ENCODE data around the gene YTHDF1. TPM values are rescaled to one million over a fixed set of nuclear protein-coding genes. Genes with fewer than 3 reads are reported as not detected.

Gene YTHDF1
- total RNA-seq, 2 donors from 2014 or later: 38.2 to 47.6 TPM

DNA sequence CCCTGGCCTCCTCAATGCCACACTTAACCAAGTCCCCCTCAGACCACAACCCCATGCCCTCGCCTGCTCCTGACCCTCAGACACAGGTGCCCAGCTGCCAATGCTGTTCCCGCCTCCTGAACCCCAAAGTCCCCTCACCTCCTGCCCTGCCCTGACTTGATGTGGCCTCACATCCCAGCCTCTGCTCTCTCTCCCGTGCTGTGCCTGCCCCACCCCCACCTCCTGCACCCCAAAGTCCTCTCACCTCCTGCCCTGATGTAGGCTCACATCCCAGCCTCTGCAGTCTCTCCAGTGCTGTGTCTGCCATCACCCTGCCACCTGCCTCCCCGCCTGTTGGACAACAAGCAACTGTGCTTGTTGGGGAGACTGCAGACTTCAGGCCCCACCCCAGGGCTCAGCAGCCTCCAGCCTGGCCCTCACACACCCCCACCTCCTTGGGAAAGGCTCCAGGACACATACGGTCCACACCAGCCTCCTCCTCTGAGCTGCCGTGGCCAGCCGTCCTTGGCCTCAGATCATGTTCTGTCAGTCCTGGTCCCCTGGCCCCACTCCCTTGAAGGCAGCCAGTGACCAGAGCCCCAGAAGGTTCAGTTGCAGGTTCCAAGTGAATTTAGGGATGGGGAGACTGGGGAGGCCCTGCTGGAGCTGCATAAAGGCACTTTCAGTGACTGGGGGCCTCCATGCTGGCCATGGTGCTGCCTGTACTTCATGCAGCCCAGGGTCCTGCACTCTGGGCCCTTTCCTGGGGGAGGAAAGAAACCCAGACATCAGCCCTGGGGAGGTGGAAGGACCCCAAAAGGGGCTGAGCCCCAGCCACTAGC is 28.4 kb downstream of the YTHDF1 start:
- no peak for ATAC-seq
- Mint-ChIP-seq H3K27ac (no peak overlapping the region), H3K36me3 (no peaks in the 10 kb centered on the region), H3K4me3 (no peak overlapping the region), H3K4me1 (ENCODE audit: low read depth in 2 of 2) (no peaks in the 10 kb centered on the region), H3K27me3 (peaks cover 0 to under 1% of the 10 kb centered on the region in 2 donors), H3K9me3 (no peaks in the 10 kb centered on the region)
- no peak for DNase-seq (ENCODE audit: low spot score)

DNA sequence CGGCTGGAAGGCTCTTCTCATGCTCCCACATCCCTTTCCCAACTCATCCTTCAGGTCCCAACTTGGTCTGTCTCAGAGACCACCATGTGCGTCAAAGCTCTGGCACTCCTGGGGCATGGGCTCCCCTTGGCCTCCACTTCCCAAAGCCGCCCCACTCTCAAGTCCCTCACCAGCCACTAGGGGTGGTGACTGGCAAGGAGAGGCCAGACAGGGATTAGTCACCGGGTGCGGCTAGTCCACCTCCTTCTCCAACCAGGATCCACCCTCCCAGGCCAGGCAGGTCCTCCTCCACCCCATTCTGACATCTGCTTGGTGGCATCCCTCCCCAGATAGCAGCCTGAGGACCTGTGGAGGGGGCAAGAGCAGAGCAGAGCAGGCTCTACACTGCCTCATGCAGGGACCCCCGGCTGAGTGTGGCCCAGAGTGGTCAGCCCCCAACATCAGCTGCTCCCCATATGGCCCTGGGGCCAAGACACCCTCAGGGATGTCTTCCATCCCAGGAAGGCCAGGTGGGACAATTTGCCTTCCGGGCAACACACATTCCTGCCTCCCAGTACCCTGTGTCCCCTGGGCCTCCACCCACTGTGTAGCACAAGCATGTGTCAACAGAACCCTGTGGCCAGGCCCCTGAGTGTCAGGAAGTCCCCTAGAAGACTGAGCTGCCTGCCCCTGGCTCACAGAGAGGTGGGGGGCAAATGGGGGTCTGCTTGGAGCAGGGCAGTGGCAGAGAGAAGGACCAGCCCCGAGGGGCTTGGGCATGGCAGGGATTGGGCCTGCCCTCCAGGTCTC is 29.2 kb downstream of the YTHDF1 start:
- no peak for DNase-seq (ENCODE audit: low spot score)
- Mint-ChIP-seq H3K36me3 (no peaks in the 10 kb centered on the region), H3K9me3 (no peaks in the 10 kb centered on the region), H3K27ac (no peak overlapping the region), H3K4me3 (no peak overlapping the region), H3K4me1 (ENCODE audit: low read depth in 2 of 2) (no peaks in the 10 kb centered on the region), H3K27me3 (peaks cover 0 to 2% of the 10 kb centered on the region in 2 donors)
- no peak for ATAC-seq

GRCh38 chr20:63186084-63186483 is 29.8 kb downstream of the YTHDF1 start:
- DNase-seq (ENCODE audit: low spot score) (no peak), ATAC-seq (no peak)
- Mint-ChIP-seq H3K36me3 (no peaks in the 10 kb centered on the region), H3K27me3 (peaks cover 0 to 2% of the 10 kb centered on the region in 2 donors), H3K4me1 (ENCODE audit: low read depth in 2 of 2) (no peaks in the 10 kb centered on the region), H3K27ac (no peak overlapping the region), H3K9me3 (no peaks in the 10 kb centered on the region), H3K4me3 (no peak overlapping the region)

DNA sequence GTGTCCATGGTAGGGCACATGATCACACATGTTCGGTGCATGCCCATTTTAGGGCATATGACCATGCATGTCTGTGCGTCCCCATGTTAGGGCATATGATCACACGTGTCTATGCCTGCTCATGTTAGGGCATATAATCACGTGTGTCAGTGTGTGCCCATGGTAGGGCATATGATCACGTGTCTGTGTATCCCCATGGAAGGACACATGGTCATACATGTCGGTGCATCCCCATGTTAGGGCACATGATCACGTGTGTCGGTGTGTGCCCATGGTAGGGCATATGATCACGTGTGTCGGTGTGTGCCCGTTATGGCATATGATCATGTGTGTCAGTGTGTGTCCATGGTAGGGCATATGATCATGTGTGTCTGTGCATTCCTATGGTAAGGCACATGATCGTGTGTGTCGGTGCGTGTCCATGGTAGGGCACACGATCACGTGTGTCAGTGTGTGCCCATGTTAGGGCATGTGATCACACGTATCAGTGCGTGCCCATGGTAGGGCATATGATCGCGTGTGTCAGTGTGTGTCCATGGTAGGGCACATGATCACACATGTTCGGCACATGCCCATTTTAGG is 30.6 kb downstream of the YTHDF1 start:
- Mint-ChIP-seq H3K4me1 (ENCODE audit: low read depth in 2 of 2) (peaks cover 0 to 3% of the 10 kb centered on the region in 2 donors), H3K27me3 (peaks cover 0 to 6% of the 10 kb centered on the region in 2 donors), H3K36me3 (no peaks in the 10 kb centered on the region), H3K9me3 (no peaks in the 10 kb centered on the region), H3K4me3 (no peak overlapping the region), H3K27ac (no peak overlapping the region)
- ATAC-seq (no peak), DNase-seq (ENCODE audit: low spot score) (no peak)

DNA sequence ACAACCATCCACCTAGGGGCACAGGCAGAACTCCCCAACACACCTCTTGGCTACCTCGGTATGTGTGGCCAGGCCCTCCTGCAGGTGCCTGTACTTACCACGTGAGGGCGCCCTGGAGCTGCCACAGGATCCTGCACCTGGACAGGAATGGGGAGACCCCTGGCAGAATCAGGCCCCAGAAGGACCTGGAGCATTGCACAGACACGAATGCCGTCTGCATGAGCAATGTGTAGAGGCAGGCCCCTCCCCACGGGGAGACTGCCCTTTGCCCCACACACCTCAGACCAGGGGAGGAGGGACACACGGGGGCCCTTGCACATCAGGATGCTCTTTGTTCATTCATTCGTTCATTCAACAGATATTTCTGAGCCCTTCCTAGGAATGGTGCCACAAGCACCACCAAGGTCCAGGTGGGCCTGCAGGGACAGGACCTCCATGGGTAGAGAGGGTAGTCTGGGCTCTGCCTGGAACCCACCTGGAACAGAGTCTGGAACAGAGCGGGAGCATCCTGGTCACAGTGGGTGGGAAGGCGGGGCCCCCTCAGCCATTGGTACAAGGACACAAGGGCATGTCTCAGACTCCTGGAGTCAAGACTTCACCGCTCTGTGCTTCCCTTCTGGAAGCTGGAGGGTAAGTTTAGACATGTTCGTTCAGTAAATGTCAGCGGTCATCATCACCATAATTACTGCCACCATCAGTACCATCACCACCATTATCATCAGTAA is 32.3 kb downstream of the YTHDF1 start:
- no peak overlapping the region for H3K27ac Mint-ChIP-seq
- DNase-seq (ENCODE audit: low spot score) (no peak), ATAC-seq (no peak)
- H3K36me3 Mint-ChIP-seq: no peaks in the 10 kb centered on the region
- H3K4me3 Mint-ChIP-seq: no peak overlapping the region
- H3K9me3 Mint-ChIP-seq: no peaks in the 10 kb centered on the region
- H3K27me3 Mint-ChIP-seq: peaks cover 0 to 9% of the 10 kb centered on the region in 2 donors
- peaks cover 0 to 3% of the 10 kb centered on the region in 2 donors for H3K4me1 Mint-ChIP-seq (ENCODE audit: low read depth in 2 of 2)

DNA sequence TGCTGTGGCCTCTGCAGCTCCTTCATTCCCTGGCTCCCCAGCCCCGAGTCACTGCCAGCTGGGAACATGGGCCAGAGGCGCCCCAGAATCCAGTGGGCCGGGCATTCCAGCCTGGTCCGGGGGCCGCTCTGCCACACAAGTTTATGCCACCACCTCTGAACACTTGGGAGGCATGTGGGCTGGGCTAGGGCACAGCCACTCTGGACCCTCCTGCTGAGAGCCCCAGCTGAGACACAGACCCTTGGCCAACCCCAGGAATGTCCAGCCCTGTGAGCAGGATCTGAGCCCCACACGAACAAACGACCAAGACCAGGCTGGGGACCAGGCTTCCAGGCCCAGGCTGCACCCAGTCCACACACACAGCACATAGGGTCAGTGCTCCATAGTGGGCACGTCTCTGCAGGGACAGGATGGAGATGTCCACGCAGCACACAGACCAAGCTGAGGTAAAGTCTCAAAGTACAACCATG is 33.0 kb downstream of the YTHDF1 start:
- no peak for DNase-seq (ENCODE audit: low spot score)
- peaks cover 0 to 9% of the 10 kb centered on the region in 2 donors for H3K27me3 Mint-ChIP-seq
- H3K9me3 Mint-ChIP-seq: no peaks in the 10 kb centered on the region
- H3K4me1 Mint-ChIP-seq (ENCODE audit: low read depth in 2 of 2): peaks cover 0 to 3% of the 10 kb centered on the region in 2 donors
- no peak overlapping the region for H3K27ac Mint-ChIP-seq
- H3K36me3 Mint-ChIP-seq: no peaks in the 10 kb centered on the region
- H3K4me3 Mint-ChIP-seq: no peak overlapping the region
- no peak for ATAC-seq

GRCh38 chr20:63182425-63182824 is 33.5 kb downstream of the YTHDF1 start:
- H3K4me3 Mint-ChIP-seq: no peak overlapping the region
- ATAC-seq (no peak), DNase-seq (ENCODE audit: low spot score) (no peak)
- no peaks in the 10 kb centered on the region for H3K36me3 Mint-ChIP-seq
- H3K4me1 Mint-ChIP-seq (ENCODE audit: low read depth in 2 of 2): peaks cover 0 to 3% of the 10 kb centered on the region in 2 donors
- H3K27me3 Mint-ChIP-seq: peaks cover 0 to 9% of the 10 kb centered on the region in 2 donors
- H3K9me3 Mint-ChIP-seq: no peaks in the 10 kb centered on the region
- H3K27ac Mint-ChIP-seq: no peak overlapping the region

DNA sequence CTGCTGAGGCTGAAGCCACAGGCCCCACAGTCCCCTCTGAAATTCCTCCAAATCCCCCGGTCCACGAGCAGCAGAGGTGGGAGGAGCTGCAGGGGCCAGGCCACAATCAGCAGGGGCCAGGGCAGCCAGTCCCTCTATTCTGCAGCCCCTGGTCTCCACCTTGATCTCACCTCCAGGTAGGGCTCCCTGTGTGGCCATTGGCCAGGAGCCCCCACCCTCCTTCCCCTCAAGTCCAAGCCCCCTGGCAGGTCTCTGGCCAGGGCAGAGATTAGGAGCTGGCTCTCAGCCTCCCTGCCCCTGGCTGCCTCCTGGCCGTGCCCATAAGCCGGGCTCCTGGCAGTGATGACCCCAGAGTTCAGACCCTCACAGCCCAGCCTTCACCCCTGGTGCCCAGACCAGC is 34.7 kb downstream of the YTHDF1 start:
- Mint-ChIP-seq H3K27ac (no peak overlapping the region), H3K36me3 (no peaks in the 10 kb centered on the region), H3K27me3 (peaks cover 4 to 11% of the 10 kb centered on the region in 2 donors), H3K9me3 (no peaks in the 10 kb centered on the region), H3K4me1 (ENCODE audit: low read depth in 2 of 2) (peaks cover 0 to 5% of the 10 kb centered on the region in 2 donors), H3K4me3 (no peak overlapping the region)
- DNase-seq (ENCODE audit: low spot score) (no peak), ATAC-seq (no peak)

DNA sequence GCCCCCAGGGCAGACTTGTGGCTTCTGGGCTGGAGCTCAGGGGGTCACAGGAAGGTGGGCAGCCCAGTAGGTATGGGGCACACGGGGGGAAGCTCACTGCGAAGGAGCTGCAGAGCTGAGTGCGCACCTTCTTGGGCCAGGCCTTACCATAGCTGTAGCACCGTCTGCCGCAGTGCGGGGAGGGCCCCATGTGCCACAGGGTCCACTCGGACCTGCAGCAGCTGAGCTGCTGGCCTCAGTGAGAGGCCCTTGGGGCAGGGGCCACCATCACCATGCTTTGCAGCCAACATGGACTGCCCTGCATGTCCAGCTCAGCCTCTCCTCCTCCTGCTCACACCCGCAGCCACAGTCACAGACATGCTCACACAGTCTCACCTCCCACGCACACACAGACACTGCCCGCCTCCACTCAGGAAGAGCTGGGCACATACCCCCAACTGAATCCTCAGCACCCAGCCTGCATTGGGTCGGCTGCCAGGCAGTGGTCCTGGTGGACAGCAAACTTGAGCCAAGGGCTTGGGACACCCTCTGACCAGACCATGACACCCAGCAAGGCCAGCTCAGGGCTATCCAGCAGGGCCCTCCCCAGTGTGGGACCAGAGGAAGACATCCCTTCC is 35.3 kb downstream of the YTHDF1 start:
- peaks cover 8 to 13% of the 10 kb centered on the region in 2 donors for H3K27me3 Mint-ChIP-seq
- ATAC-seq (peak in 1 of 2 donors; percentile 8), DNase-seq (ENCODE audit: low spot score) (no peak)
- H3K4me3 Mint-ChIP-seq: no peak overlapping the region
- H3K4me1 Mint-ChIP-seq (ENCODE audit: low read depth in 2 of 2): peaks cover 0 to 7% of the 10 kb centered on the region in 2 donors
- no peaks in the 10 kb centered on the region for H3K36me3 Mint-ChIP-seq
- no peak overlapping the region for H3K27ac Mint-ChIP-seq
- no peaks in the 10 kb centered on the region for H3K9me3 Mint-ChIP-seq

GRCh38 chr20:63179687-63180568 is 36.0 kb downstream of the YTHDF1 start:
- no peak for ATAC-seq
- Mint-ChIP-seq H3K4me3 (peak overlapping the region; percentile 39), H3K4me1 (ENCODE audit: low read depth in 2 of 2) (peaks cover 0 to 7% of the 10 kb centered on the region in 2 donors), H3K27ac (no peak overlapping the region), H3K36me3 (no peaks in the 10 kb centered on the region), H3K9me3 (no peaks in the 10 kb centered on the region), H3K27me3 (peaks cover 8 to 13% of the 10 kb centered on the region in 2 donors)
- DNase-seq (ENCODE audit: low spot score): no peak

GRCh38 chr20:63178889-63179686 is 36.8 kb downstream of the YTHDF1 start:
- Mint-ChIP-seq H3K27me3 (peaks cover 8 to 16% of the 10 kb centered on the region in 2 donors), H3K9me3 (no peaks in the 10 kb centered on the region), H3K4me1 (ENCODE audit: low read depth in 2 of 2) (peaks cover 0 to 7% of the 10 kb centered on the region in 2 donors), H3K4me3 (peak overlapping the region; percentile 39), H3K36me3 (no peaks in the 10 kb centered on the region), H3K27ac (no peak overlapping the region)
- ATAC-seq (peak; percentile 62 to 74), DNase-seq (ENCODE audit: low spot score) (peak; percentile 78)

DNA sequence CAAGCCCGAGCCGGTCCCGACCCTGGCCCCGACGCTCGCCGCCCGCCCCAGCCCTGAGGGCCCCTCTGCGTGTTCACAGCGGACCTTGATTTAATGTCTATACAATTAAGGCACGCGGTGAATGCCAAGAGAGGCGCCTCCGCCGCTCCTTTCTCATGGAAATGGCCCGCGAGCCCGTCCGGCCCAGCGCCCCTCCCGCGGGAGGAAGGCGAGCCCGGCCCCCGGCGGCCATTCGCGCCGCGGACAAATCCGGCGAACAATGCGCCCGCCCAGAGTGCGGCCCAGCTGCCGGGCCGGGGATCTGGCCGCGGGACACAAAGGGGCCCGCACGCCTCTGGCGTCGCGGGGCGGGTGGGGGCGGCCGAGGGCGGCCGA is 37.5 kb downstream of the YTHDF1 start:
- no peak for DNase-seq (ENCODE audit: low spot score)
- Mint-ChIP-seq H3K27ac (no peak overlapping the region), H3K9me3 (no peaks in the 10 kb centered on the region), H3K36me3 (no peaks in the 10 kb centered on the region), H3K27me3 (peaks cover 8 to 16% of the 10 kb centered on the region in 2 donors), H3K4me1 (ENCODE audit: low read depth in 2 of 2) (peaks cover 0 to 7% of the 10 kb centered on the region in 2 donors), H3K4me3 (no peak overlapping the region)
- no peak for ATAC-seq

All from natural killer cell treated with Interleukin-12 subunit alpha and Interleukin-12 subunit beta and Interleukin-15 and Interleukin-18, amount 100 ng/mL, for 72 hours (primary cell).